ENCODE measurements around the gene EIF2B2.

EIF2B2 gene

DNA sequence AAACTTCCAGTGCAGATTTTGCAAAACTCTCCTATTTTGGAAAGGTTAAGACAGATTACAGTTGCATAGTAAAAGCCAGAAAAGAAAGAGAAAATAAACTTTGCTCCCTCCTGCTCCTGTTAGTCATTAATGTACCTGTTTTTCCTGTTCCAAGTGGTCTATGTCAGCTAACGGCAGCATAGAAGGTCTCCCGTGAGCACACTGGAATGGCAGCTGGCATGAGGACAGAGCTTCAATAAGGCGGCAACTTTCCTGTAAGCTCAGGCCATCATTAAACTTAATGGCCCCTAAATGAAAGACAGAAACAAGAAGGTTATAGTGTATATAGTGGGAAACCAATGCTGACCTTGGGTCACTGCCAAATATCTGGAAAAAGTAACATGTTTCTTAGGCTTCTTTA is 16.0 kb downstream of the EIF2B2 start:
- WGBS, 2 experiments (ENCODE audit: insufficient coverage in 2 of 2), result 100% methylated on average over 3 of the region's 3 CpGs; no CpG with 5 or more reads in 1 of the 2 experiments
- peaks cover 10% of the 10 kb centered on the region for H3K4me1 ChIP-seq (ENCODE audit: control insufficient read depth, insufficient read depth, low read length, poor library complexity, severe bottlenecking)
- no peaks in the 10 kb centered on the region for H3K9me3 ChIP-seq (ENCODE audit: control insufficient read depth, low read length)
- H3K27ac ChIP-seq (ENCODE audit: low read depth, low read length, severe bottlenecking), result no peak overlapping the region
- peaks cover 64% of the 10 kb centered on the region for H3K36me3 ChIP-seq (ENCODE audit: control insufficient read depth, insufficient read depth, low read length)
- H3K4me3 ChIP-seq (ENCODE audit: extremely low read depth, insufficient read depth, low read length, poor library complexity, severe bottlenecking), result no peak overlapping the region

DNA sequence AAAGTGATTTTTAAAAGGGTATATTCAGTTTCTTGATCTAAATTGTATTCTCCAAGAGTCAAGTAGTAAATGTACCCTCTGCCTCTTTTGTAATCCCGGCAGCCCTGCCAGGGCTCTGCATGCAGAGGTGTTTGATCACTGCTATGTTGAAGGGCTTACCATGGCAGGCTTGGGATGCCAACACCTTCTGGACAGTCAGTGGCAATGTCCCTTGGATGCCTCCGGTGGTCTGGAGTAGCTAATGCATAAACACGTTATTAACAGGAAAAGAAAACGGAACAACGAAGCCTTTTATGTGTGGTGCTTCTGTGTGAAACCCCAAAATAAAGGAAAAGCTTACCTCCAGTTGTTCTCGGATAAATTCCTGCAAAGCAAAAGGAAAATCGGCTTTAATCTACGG is 19.9 kb downstream of the EIF2B2 start:
- H3K36me3 ChIP-seq (ENCODE audit: control insufficient read depth, insufficient read depth, low read length), result peaks cover 33% of the 10 kb centered on the region
- 69 to 73% methylated on average over 5 to 7 of the region's 8 CpGs for WGBS, 2 experiments (ENCODE audit: insufficient coverage in 2 of 2)
- H3K4me1 ChIP-seq (ENCODE audit: control insufficient read depth, insufficient read depth, low read length, poor library complexity, severe bottlenecking), result peaks cover 18% of the 10 kb centered on the region
- no peaks in the 10 kb centered on the region for H3K9me3 ChIP-seq (ENCODE audit: control insufficient read depth, low read length)
- H3K27ac ChIP-seq (ENCODE audit: low read depth, low read length, severe bottlenecking), result no peak overlapping the region
- H3K4me3 ChIP-seq (ENCODE audit: extremely low read depth, insufficient read depth, low read length, poor library complexity, severe bottlenecking), result no peak overlapping the region

DNA sequence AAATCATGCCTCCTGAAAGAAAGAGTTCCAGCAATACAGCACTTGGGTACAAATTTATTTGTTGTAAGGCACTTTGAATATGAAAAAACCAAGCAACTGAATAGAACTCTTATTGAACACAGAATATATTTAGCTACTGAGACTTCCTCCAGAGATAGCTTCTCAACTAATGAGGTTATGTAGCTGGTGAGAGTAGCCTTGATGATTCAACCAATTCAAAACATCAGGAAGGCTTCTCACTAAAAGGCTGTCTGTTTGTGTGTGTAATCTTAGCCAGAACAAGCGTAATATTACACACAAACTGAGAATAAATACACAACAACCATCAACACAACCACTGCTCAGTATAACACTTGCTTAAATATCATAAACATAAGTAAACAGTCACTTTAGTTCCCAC is 20.4 kb downstream of the EIF2B2 start:
- Histone ChIP-seq H3K9me3 (ENCODE audit: control insufficient read depth, low read length) (no peaks in the 10 kb centered on the region), H3K27ac (ENCODE audit: low read depth, low read length, severe bottlenecking) (peak overlapping the region; percentile 24), H3K4me1 (ENCODE audit: control insufficient read depth, insufficient read depth, low read length, poor library complexity, severe bottlenecking) (peaks cover 18% of the 10 kb centered on the region), H3K36me3 (ENCODE audit: control insufficient read depth, insufficient read depth, low read length) (peaks cover 30% of the 10 kb centered on the region), H3K4me3 (ENCODE audit: extremely low read depth, insufficient read depth, low read length, poor library complexity, severe bottlenecking) (no peak overlapping the region)
- no CpG with 5 or more reads among the region's 1 CpG for WGBS, 2 experiments (ENCODE audit: insufficient coverage in 2 of 2)

DNA sequence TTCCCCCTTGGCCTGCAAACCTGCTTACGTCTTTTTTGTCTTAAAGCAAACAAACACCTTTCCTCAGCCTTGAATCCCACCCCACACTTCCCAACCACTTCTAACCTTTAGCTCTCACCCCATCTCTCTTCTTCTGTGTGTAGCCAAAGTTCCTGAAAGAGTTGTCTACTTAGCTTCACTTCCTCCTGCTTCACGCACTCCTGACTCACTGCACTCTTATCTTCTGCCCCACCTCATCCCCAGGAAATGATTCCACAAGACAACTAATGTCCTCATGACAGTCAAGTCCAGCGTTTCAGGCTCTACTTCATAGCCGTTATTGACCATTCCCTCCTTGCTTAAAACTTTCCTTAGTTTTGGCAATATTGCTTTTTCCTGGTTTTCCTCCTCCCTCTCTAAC is 22.4 kb downstream of the EIF2B2 start:
- H3K4me1 ChIP-seq (ENCODE audit: control insufficient read depth, insufficient read depth, low read length, poor library complexity, severe bottlenecking), result peaks cover 18% of the 10 kb centered on the region
- 70 to 74% methylated on average over 4 of the region's 4 CpGs for WGBS, 2 experiments (ENCODE audit: insufficient coverage in 2 of 2)
- peaks cover 39% of the 10 kb centered on the region for H3K36me3 ChIP-seq (ENCODE audit: control insufficient read depth, insufficient read depth, low read length)
- no peaks in the 10 kb centered on the region for H3K9me3 ChIP-seq (ENCODE audit: control insufficient read depth, low read length)
- peak overlapping the region; percentile 6 for H3K27ac ChIP-seq (ENCODE audit: low read depth, low read length, severe bottlenecking)
- no peak overlapping the region for H3K4me3 ChIP-seq (ENCODE audit: extremely low read depth, insufficient read depth, low read length, poor library complexity, severe bottlenecking)

DNA sequence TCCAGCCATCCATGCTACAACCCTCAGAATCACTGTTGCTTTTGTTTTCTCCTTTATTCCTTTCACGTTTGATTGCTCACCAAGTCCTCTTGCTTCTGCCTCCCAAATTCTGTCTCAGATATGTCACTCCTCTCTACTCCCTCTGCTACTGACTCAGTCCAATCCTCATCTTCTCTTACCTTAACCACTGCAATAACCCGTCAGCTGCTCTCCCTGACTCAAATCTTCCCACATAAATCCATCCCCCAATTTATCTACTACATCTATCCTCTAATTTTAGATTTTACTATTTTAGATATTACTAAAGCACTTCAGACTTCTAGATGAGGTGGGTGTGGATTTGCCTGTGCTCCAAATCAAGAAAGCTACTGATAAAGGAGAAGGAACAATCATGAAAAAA is 23.2 kb downstream of the EIF2B2 start:
- Histone ChIP-seq H3K27ac (ENCODE audit: low read depth, low read length, severe bottlenecking) (no peak overlapping the region), H3K4me1 (ENCODE audit: control insufficient read depth, insufficient read depth, low read length, poor library complexity, severe bottlenecking) (peaks cover 18% of the 10 kb centered on the region), H3K36me3 (ENCODE audit: control insufficient read depth, insufficient read depth, low read length) (peaks cover 40% of the 10 kb centered on the region), H3K4me3 (ENCODE audit: extremely low read depth, insufficient read depth, low read length, poor library complexity, severe bottlenecking) (no peak overlapping the region), H3K9me3 (ENCODE audit: control insufficient read depth, low read length) (no peaks in the 10 kb centered on the region)
- 92 to 93% methylated on average over 2 of the region's 2 CpGs for WGBS, 2 experiments (ENCODE audit: insufficient coverage in 2 of 2)

DNA sequence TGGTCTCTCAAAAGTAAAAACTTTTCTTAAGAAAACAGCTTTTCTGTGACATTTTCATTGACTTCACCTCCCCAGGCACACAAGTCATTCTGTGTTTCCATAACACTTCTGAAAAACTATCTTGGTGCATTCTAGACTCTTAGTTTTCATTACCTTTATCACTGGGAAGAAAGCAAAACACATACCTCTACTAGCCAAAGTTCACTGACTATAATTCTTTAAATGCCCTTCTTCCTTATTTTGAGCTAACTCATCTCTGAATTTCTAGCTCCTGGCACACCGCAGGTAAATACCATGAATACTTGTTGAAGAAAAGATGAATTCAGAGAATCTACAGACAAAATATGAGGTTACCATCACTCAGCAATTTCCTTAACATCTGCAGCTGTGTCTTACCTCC is 27.4 kb downstream of the EIF2B2 start:
- H3K36me3 ChIP-seq (ENCODE audit: control insufficient read depth, insufficient read depth, low read length), result peaks cover 43% of the 10 kb centered on the region
- H3K4me1 ChIP-seq (ENCODE audit: control insufficient read depth, insufficient read depth, low read length, poor library complexity, severe bottlenecking), result peaks cover 6% of the 10 kb centered on the region
- 0% methylated on average over 1 of the region's 1 CpG; no CpG with 5 or more reads in 1 of the 2 experiments for WGBS, 2 experiments (ENCODE audit: insufficient coverage in 2 of 2)
- no peak overlapping the region for H3K27ac ChIP-seq (ENCODE audit: low read depth, low read length, severe bottlenecking)
- H3K4me3 ChIP-seq (ENCODE audit: extremely low read depth, insufficient read depth, low read length, poor library complexity, severe bottlenecking), result no peak overlapping the region
- no peaks in the 10 kb centered on the region for H3K9me3 ChIP-seq (ENCODE audit: control insufficient read depth, low read length)

DNA sequence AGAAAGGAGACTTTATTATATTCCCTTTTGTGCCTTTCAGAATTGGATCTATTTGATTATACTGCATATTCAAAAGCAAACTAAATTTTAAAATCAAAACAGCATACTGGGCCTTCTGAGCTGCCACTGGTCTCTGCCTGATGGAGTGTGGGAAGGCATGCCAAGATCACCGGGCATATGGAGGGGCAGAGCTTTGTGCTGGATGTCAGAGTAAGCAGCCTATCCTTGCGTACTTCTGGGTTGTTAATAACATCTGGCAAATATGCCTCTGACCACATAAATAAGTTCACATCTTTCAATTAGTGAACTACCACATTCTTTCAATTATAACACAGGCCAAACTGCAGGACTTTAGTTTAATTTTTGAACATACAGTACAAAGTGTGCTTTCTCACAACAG is 30.2 kb downstream of the EIF2B2 start:
- no peak overlapping the region for H3K27ac ChIP-seq (ENCODE audit: low read depth, low read length, severe bottlenecking)
- no peak overlapping the region for H3K4me3 ChIP-seq (ENCODE audit: extremely low read depth, insufficient read depth, low read length, poor library complexity, severe bottlenecking)
- H3K36me3 ChIP-seq (ENCODE audit: control insufficient read depth, insufficient read depth, low read length), result peaks cover 46% of the 10 kb centered on the region
- H3K9me3 ChIP-seq (ENCODE audit: control insufficient read depth, low read length), result no peaks in the 10 kb centered on the region
- 86 to 100% methylated on average over 1 to 2 of the region's 2 CpGs for WGBS, 2 experiments (ENCODE audit: insufficient coverage in 2 of 2)
- H3K4me1 ChIP-seq (ENCODE audit: control insufficient read depth, insufficient read depth, low read length, poor library complexity, severe bottlenecking), result no peaks in the 10 kb centered on the region

DNA sequence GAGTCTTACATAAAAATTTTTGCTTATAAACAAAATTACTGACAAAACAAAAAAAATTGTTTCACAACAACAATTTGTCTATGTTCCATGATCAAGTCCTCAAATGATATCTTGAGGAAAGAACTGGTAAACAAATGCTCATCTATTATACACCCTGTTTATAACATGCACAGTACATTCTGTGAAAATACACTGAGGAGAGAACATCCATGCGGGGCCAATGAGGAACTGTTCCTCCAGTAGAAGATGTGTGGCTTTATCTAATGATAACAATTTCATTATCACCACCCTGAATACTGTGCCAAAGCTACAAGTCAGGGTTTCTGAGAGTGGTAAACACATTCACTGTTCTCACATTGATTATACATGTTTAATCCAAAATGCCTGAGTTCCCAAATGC is 37.8 kb downstream of the EIF2B2 start:
- H3K9me3 ChIP-seq (ENCODE audit: control insufficient read depth, low read length), result no peaks in the 10 kb centered on the region
- no peaks in the 10 kb centered on the region for H3K4me1 ChIP-seq (ENCODE audit: control insufficient read depth, insufficient read depth, low read length, poor library complexity, severe bottlenecking)
- no peak overlapping the region for H3K27ac ChIP-seq (ENCODE audit: low read depth, low read length, severe bottlenecking)
- no peak overlapping the region for H3K4me3 ChIP-seq (ENCODE audit: extremely low read depth, insufficient read depth, low read length, poor library complexity, severe bottlenecking)
- no CpG with 5 or more reads among the region's 1 CpG for WGBS, 2 experiments (ENCODE audit: insufficient coverage in 2 of 2)
- H3K36me3 ChIP-seq (ENCODE audit: control insufficient read depth, insufficient read depth, low read length), result peaks cover 21% of the 10 kb centered on the region

DNA sequence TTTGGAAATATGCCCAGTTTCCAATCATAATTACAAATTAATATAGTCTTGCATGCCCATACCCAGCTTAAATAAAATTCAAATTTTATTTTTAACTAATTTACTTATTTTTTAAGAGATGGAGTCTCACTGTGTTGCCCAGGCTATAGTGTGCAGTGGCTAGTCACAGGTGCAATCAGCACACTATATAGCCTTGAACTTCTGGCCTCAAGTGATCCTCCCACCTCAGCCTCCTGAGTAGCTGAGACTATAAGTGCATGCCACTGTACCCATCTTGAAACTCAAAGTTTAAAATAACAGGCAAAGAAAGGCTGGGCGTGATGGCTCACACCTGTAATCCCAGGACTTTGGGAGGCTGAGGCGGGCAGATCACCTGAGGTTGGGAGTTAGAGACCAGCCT is 38.2 kb downstream of the EIF2B2 start:
- no peaks in the 10 kb centered on the region for H3K4me1 ChIP-seq (ENCODE audit: control insufficient read depth, insufficient read depth, low read length, poor library complexity, severe bottlenecking)
- no peak overlapping the region for H3K27ac ChIP-seq (ENCODE audit: low read depth, low read length, severe bottlenecking)
- no peak overlapping the region for H3K4me3 ChIP-seq (ENCODE audit: extremely low read depth, insufficient read depth, low read length, poor library complexity, severe bottlenecking)
- peaks cover 21% of the 10 kb centered on the region for H3K36me3 ChIP-seq (ENCODE audit: control insufficient read depth, insufficient read depth, low read length)
- 100% methylated on average over 1 to 2 of the region's 2 CpGs for WGBS, 2 experiments (ENCODE audit: insufficient coverage in 2 of 2)
- no peaks in the 10 kb centered on the region for H3K9me3 ChIP-seq (ENCODE audit: control insufficient read depth, low read length)

DNA sequence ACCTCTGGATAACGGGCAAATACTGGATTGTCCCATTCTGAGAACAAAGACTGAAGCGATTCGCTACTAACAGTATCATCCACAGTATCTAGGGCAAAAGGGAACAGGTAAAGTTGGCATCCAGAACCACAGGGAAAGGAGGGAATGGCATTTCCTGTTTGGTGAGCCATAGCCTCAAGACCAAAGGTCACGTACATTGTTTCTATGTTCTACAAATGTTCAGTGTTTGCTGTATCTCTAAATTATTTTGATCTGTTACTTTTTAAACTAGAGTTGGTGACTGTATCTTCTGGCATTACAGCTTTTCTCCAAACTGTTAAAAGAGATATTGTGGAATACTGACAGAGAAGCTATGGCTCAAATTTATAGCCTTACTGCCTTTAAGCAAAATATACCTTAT is 38.9 kb downstream of the EIF2B2 start:
- no peak overlapping the region for H3K4me3 ChIP-seq (ENCODE audit: extremely low read depth, insufficient read depth, low read length, poor library complexity, severe bottlenecking)
- no peaks in the 10 kb centered on the region for H3K9me3 ChIP-seq (ENCODE audit: control insufficient read depth, low read length)
- WGBS, 2 experiments (ENCODE audit: insufficient coverage in 2 of 2), result 94% methylated on average over 3 of the region's 4 CpGs; no CpG with 5 or more reads in 1 of the 2 experiments
- H3K27ac ChIP-seq (ENCODE audit: low read depth, low read length, severe bottlenecking), result no peak overlapping the region
- H3K4me1 ChIP-seq (ENCODE audit: control insufficient read depth, insufficient read depth, low read length, poor library complexity, severe bottlenecking), result no peaks in the 10 kb centered on the region
- peaks cover 21% of the 10 kb centered on the region for H3K36me3 ChIP-seq (ENCODE audit: control insufficient read depth, insufficient read depth, low read length)

DNA sequence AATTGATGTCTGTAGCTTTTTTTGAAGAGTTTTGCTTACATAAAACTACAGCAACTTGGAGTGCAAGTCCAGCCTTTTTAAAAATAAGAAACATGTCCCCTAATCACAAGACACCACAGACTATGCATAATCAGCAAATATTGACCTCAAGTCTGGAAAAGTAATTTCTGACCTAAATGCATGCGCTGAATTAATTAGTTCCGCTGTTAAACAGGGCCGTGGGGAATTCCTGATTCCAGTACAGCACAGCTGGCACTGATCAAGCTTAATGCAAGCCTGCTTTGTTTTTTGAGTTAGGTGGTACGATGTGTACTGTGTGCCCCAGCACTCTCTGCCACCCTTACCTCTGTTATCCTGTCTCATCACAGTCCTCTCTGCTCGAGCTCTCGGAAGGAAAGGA is 39.3 kb downstream of the EIF2B2 start:
- H3K4me1 ChIP-seq (ENCODE audit: control insufficient read depth, insufficient read depth, low read length, poor library complexity, severe bottlenecking), result no peaks in the 10 kb centered on the region
- peaks cover 17% of the 10 kb centered on the region for H3K36me3 ChIP-seq (ENCODE audit: control insufficient read depth, insufficient read depth, low read length)
- no peaks in the 10 kb centered on the region for H3K9me3 ChIP-seq (ENCODE audit: control insufficient read depth, low read length)
- no peak overlapping the region for H3K27ac ChIP-seq (ENCODE audit: low read depth, low read length, severe bottlenecking)
- WGBS, 2 experiments (ENCODE audit: insufficient coverage in 2 of 2), result 87 to 91% methylated on average over 3 of the region's 6 CpGs
- no peak overlapping the region for H3K4me3 ChIP-seq (ENCODE audit: extremely low read depth, insufficient read depth, low read length, poor library complexity, severe bottlenecking)
